WTC11 (cell line): ENCODE measurements around the gene CTTN. TPM values are rescaled to one million over a fixed set of nuclear protein-coding genes. Genes with fewer than 3 reads are reported as not detected.

Experiments
- ATAC-seq: fragments of 200-7000 bp; cut with Tn5 transposase; 2 replicates; pipeline ENCODE4 v1.10.0; 2021; ENCODE audit warnings: mild to moderate bottlenecking, moderate library complexity
- CTCF ChIA-PET: fragments of 300-600 bp; sonication (Branson Sonifier 250); formaldehyde crosslinking; loops from one replicate; lab custom pipeline; 2021; ENCODE audit warnings: antibody characterized with exemption; lab: Charles Lee
- POLR2A ChIA-PET: fragments of 350-600 bp; sonication (Branson Sonifier 250); formaldehyde crosslinking; loops from one replicate; lab custom pipeline; 2021; ENCODE audit warnings: antibody characterized with exemption; lab: Charles Lee
- DNase-seq: peaks from one replicate; pipeline ENCODE4 v3.0.0; 2021; ENCODE audit warnings: low spot score
- H3K27ac Mint-ChIP-seq: 2 replicates; pipeline ENCODE4 v1.8.0; 2021; ENCODE audit warnings: mixed read lengths
- H3K27me3 Mint-ChIP-seq: 2 replicates; pipeline ENCODE4 v1.8.0; 2021; ENCODE audit warnings: low read depth, mild to moderate bottlenecking, moderate library complexity, mixed read lengths
- H3K36me3 Mint-ChIP-seq: 2 replicates; pipeline ENCODE4 v1.8.0; 2021; ENCODE audit warnings: mixed read lengths
- H3K4me1 Mint-ChIP-seq: 2 replicates; pipeline ENCODE4 v1.8.0; 2022; ENCODE audit warnings: mixed read lengths
- H3K4me3 Mint-ChIP-seq: 2 replicates; pipeline ENCODE4 v1.8.0; 2021; ENCODE audit warnings: mild to moderate bottlenecking, moderate library complexity, mixed read lengths
- H3K9me3 Mint-ChIP-seq: 2 replicates; pipeline ENCODE4 v1.8.0; 2021; ENCODE audit warnings: mixed read lengths
- CREB1 ChIP-seq: sonication (generic); formaldehyde crosslinking; IDR thresholded peaks from 2 replicates; pipeline ENCODE4 v1.8.0; 2023; ENCODE audit warnings: mild to moderate bottlenecking, missing genetic modification reagents
- HMGA2 ChIP-seq: fragments of 250-450 bp; sonication (Bioruptor Pico); IDR thresholded peaks from 2 replicates; pipeline ENCODE4 v1.4.0; 2021; ENCODE audit warnings: mild to moderate bottlenecking, moderate library complexity
- KAT7 ChIP-seq: sonication (generic); formaldehyde crosslinking; IDR thresholded peaks from 2 replicates; pipeline ENCODE4 v1.8.1; 2023; ENCODE audit warnings: missing genetic modification reagents, mild to moderate bottlenecking, borderline replicate concordance
- NFATC4 ChIP-seq: fragments of 250-450 bp; sonication (Bioruptor Pico); IDR thresholded peaks from 2 replicates; pipeline ENCODE4 v1.9.0; 2021; ENCODE audit warnings: mild to moderate bottlenecking
- NR2C2 ChIP-seq: sonication (generic); formaldehyde crosslinking; IDR thresholded peaks from 2 replicates; pipeline ENCODE4 v1.8.0; 2022; ENCODE audit warnings: mild to moderate bottlenecking, missing genetic modification reagents
- SMAD4 ChIP-seq: sonication (generic); formaldehyde crosslinking; IDR thresholded peaks from 2 replicates; pipeline ENCODE4 v1.8.0; 2022; ENCODE audit warnings: mild to moderate bottlenecking, missing genetic modification reagents
- TCF7 ChIP-seq: sonication (generic); formaldehyde crosslinking; IDR thresholded peaks from 2 replicates; pipeline ENCODE4 v1.8.0; 2022; ENCODE audit warnings: mild to moderate bottlenecking, low read depth, missing genetic modification reagents, moderate library complexity
- ZNF671 ChIP-seq: fragments of 250-450 bp; sonication (Bioruptor Pico); IDR thresholded peaks from 2 replicates; pipeline ENCODE4 v1.8.0; 2021; ENCODE audit warnings: mild to moderate bottlenecking
- total RNA-seq: library from RNA; stranded (reverse); gene quantifications from 3 replicates; pipeline ENCODE4 v1.2.3, GENCODE V29; 2021
- TF ChIP-seq, protein P1 (sequence below): sonication (generic); formaldehyde crosslinking; IDR thresholded peaks from 2 replicates; pipeline ENCODE4 v1.8.1; 2023; ENCODE audit warnings: mild to moderate bottlenecking, missing genetic modification reagents, borderline replicate concordance
- TF ChIP-seq, protein P2 (sequence below): sonication (generic); formaldehyde crosslinking; IDR thresholded peaks from 2 replicates; pipeline ENCODE4 v1.8.0; 2023; ENCODE audit warnings: missing genetic modification reagents, mild to moderate bottlenecking, borderline replicate concordance
- TF ChIP-seq, protein P3 (sequence below): sonication (generic); formaldehyde crosslinking; IDR thresholded peaks from 2 replicates; pipeline ENCODE4 v1.8.1; 2022; ENCODE audit warnings: mild to moderate bottlenecking, missing genetic modification reagents, moderate library complexity, borderline replicate concordance
- TF ChIP-seq, protein P4 (sequence below): sonication (generic); formaldehyde crosslinking; IDR thresholded peaks from 2 replicates; pipeline ENCODE4 v1.8.0; 2022; ENCODE audit warnings: missing genetic modification reagents
- TF ChIP-seq, protein P5 (sequence below): sonication (generic); formaldehyde crosslinking; IDR thresholded peaks from 2 replicates; pipeline ENCODE4 v1.8.0; 2022; ENCODE audit warnings: mild to moderate bottlenecking, missing genetic modification reagents
- TF ChIP-seq, protein P6 (sequence below): fragments of 250-450 bp; sonication (Bioruptor Pico); IDR thresholded peaks from 2 replicates; pipeline ENCODE4 v2.1.2; 2022; ENCODE audit warnings: mild to moderate bottlenecking, moderate library complexity

The CTTN gene
- total RNA-seq, 1 experiment from 2014 or later, result 281 TPM

DNA sequence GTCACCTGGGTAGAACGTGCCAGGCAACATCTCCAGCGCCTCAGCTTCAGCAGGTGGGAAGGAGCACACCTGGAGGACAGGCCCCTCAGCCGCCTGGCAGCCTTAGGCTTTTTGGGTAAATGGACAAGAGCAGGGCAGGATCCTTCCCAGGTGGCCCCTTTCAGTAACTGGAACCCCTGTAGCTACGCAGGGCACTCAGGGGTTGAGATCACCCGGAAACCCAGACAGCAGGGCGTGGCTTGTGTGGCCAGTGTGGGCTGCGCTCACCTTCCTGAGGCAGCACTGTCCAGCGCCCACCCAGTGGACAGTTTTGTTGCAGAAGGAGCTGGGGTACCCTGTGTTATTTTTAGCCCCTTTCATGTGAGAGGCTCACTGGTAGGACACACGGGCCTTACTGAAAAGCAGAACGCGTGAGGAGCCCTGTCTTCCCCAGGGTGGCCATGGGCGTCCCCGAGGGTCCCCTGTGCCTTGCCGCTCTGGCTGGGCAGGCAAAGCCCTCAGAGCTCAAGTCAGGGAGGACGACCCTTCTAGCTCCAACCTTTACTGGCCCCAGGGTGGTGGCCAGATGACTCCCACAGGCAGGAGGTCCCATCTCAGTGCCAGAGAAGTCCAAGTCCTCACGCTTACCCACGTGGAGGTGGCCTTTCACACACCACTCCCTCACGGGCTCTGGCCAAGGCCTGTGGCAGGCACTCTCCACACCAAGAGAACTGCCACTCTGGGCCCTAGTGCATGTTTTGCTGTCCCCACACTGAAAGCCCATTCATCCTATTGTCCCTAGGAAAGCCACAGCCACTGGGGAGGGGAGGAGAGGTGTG lies 75.8 kb downstream of the CTTN start:
- H3K27ac Mint-ChIP-seq, result no peak overlapping the region
- H3K27me3 Mint-ChIP-seq, result no peaks in the 10 kb centered on the region
- peaks cover 18% of the 10 kb centered on the region for H3K4me1 Mint-ChIP-seq
- ATAC-seq (no peak), DNase-seq (no peak)
- CTCF ChIA-PET, result interaction anchor here (0.9 kb wide), 1 partner anchor 9 kb away, joined by 4 read pairs; no protein-coding TSS in a partner anchor
- no peaks in the 10 kb centered on the region for H3K9me3 Mint-ChIP-seq
- POLR2A ChIA-PET, result interaction anchor here (0.6 kb wide), 1 partner anchor 10 kb away, joined by 4 read pairs; no protein-coding TSS in a partner anchor
- TF ChIP-seq, protein P1, sequence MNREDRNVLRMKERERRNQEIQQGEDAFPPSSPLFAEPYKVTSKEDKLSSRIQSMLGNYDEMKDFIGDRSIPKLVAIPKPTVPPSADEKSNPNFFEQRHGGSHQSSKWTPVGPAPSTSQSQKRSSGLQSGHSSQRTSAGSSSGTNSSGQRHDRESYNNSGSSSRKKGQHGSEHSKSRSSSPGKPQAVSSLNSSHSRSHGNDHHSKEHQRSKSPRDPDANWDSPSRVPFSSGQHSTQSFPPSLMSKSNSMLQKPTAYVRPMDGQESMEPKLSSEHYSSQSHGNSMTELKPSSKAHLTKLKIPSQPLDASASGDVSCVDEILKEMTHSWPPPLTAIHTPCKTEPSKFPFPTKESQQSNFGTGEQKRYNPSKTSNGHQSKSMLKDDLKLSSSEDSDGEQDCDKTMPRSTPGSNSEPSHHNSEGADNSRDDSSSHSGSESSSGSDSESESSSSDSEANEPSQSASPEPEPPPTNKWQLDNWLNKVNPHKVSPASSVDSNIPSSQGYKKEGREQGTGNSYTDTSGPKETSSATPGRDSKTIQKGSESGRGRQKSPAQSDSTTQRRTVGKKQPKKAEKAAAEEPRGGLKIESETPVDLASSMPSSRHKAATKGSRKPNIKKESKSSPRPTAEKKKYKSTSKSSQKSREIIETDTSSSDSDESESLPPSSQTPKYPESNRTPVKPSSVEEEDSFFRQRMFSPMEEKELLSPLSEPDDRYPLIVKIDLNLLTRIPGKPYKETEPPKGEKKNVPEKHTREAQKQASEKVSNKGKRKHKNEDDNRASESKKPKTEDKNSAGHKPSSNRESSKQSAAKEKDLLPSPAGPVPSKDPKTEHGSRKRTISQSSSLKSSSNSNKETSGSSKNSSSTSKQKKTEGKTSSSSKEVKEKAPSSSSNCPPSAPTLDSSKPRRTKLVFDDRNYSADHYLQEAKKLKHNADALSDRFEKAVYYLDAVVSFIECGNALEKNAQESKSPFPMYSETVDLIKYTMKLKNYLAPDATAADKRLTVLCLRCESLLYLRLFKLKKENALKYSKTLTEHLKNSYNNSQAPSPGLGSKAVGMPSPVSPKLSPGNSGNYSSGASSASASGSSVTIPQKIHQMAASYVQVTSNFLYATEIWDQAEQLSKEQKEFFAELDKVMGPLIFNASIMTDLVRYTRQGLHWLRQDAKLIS (CRISPR knock-in tag), result no peak
- TF ChIP-seq CREB1 (CRISPR knock-in tag) (no peak), TCF7 (CRISPR knock-in tag) (no peak), NFATC4 (CRISPR knock-in tag) (no peak), SMAD4 (CRISPR knock-in tag) (no peak), ZNF671 (CRISPR knock-in tag) (no peak), KAT7 (no peak), HMGA2 (CRISPR knock-in tag) (no peak), NR2C2 (CRISPR knock-in tag) (no peak)
- TF ChIP-seq, protein P2, sequence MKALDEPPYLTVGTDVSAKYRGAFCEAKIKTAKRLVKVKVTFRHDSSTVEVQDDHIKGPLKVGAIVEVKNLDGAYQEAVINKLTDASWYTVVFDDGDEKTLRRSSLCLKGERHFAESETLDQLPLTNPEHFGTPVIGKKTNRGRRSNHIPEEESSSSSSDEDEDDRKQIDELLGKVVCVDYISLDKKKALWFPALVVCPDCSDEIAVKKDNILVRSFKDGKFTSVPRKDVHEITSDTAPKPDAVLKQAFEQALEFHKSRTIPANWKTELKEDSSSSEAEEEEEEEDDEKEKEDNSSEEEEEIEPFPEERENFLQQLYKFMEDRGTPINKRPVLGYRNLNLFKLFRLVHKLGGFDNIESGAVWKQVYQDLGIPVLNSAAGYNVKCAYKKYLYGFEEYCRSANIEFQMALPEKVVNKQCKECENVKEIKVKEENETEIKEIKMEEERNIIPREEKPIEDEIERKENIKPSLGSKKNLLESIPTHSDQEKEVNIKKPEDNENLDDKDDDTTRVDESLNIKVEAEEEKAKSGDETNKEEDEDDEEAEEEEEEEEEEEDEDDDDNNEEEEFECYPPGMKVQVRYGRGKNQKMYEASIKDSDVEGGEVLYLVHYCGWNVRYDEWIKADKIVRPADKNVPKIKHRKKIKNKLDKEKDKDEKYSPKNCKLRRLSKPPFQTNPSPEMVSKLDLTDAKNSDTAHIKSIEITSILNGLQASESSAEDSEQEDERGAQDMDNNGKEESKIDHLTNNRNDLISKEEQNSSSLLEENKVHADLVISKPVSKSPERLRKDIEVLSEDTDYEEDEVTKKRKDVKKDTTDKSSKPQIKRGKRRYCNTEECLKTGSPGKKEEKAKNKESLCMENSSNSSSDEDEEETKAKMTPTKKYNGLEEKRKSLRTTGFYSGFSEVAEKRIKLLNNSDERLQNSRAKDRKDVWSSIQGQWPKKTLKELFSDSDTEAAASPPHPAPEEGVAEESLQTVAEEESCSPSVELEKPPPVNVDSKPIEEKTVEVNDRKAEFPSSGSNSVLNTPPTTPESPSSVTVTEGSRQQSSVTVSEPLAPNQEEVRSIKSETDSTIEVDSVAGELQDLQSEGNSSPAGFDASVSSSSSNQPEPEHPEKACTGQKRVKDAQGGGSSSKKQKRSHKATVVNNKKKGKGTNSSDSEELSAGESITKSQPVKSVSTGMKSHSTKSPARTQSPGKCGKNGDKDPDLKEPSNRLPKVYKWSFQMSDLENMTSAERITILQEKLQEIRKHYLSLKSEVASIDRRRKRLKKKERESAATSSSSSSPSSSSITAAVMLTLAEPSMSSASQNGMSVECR (CRISPR knock-in tag), result no peak
- TF ChIP-seq, protein P3, sequence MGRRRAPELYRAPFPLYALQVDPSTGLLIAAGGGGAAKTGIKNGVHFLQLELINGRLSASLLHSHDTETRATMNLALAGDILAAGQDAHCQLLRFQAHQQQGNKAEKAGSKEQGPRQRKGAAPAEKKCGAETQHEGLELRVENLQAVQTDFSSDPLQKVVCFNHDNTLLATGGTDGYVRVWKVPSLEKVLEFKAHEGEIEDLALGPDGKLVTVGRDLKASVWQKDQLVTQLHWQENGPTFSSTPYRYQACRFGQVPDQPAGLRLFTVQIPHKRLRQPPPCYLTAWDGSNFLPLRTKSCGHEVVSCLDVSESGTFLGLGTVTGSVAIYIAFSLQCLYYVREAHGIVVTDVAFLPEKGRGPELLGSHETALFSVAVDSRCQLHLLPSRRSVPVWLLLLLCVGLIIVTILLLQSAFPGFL (CRISPR knock-in tag), result no peak
- TF ChIP-seq, protein P4, sequence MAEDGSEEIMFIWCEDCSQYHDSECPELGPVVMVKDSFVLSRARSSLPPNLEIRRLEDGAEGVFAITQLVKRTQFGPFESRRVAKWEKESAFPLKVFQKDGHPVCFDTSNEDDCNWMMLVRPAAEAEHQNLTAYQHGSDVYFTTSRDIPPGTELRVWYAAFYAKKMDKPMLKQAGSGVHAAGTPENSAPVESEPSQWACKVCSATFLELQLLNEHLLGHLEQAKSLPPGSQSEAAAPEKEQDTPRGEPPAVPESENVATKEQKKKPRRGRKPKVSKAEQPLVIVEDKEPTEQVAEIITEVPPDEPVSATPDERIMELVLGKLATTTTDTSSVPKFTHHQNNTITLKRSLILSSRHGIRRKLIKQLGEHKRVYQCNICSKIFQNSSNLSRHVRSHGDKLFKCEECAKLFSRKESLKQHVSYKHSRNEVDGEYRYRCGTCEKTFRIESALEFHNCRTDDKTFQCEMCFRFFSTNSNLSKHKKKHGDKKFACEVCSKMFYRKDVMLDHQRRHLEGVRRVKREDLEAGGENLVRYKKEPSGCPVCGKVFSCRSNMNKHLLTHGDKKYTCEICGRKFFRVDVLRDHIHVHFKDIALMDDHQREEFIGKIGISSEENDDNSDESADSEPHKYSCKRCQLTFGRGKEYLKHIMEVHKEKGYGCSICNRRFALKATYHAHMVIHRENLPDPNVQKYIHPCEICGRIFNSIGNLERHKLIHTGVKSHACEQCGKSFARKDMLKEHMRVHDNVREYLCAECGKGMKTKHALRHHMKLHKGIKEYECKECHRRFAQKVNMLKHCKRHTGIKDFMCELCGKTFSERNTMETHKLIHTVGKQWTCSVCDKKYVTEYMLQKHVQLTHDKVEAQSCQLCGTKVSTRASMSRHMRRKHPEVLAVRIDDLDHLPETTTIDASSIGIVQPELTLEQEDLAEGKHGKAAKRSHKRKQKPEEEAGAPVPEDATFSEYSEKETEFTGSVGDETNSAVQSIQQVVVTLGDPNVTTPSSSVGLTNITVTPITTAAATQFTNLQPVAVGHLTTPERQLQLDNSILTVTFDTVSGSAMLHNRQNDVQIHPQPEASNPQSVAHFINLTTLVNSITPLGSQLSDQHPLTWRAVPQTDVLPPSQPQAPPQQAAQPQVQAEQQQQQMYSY (CRISPR knock-in tag), result no peak
- TF ChIP-seq, protein P5, sequence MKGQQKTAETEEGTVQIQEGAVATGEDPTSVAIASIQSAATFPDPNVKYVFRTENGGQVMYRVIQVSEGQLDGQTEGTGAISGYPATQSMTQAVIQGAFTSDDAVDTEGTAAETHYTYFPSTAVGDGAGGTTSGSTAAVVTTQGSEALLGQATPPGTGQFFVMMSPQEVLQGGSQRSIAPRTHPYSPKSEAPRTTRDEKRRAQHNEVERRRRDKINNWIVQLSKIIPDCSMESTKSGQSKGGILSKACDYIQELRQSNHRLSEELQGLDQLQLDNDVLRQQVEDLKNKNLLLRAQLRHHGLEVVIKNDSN (CRISPR knock-in tag), result no peak
- TF ChIP-seq, protein P6, sequence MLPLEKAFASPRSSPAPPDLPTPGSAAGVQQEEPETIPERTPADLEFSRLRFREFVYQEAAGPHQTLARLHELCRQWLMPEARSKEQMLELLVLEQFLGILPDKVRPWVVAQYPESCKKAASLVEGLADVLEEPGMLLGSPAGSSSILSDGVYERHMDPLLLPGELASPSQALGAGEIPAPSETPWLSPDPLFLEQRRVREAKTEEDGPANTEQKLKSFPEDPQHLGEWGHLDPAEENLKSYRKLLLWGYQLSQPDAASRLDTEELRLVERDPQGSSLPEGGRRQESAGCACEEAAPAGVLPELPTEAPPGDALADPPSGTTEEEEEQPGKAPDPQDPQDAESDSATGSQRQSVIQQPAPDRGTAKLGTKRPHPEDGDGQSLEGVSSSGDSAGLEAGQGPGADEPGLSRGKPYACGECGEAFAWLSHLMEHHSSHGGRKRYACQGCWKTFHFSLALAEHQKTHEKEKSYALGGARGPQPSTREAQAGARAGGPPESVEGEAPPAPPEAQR (CRISPR knock-in tag), result no peak
- H3K4me3 Mint-ChIP-seq, result no peak overlapping the region
- peaks cover 11% of the 10 kb centered on the region for H3K36me3 Mint-ChIP-seq
